HT-29 (cell line): ENCODE measurements around the gene GINS3. TPM values are rescaled to one million over a fixed set of nuclear protein-coding genes. Genes with fewer than 3 reads are reported as not detected.

Experiments used
- DNase-seq: peaks from one replicate; pipeline ENCODE4 v3.0.0-alpha.2; 2015; ENCODE audit warnings: low spot score
- total RNA-seq: library from RNA; depleted of rRNA; stranded (reverse); fragments of >200 nt; shearing (Covaris generic); gene quantifications from 2 replicates; pipeline ENCODE4 v1.2.3, GENCODE V29; 2014

The GINS3 gene
- total RNA-seq, 1 experiment from 2014 or later, result 11.9 TPM

- no peak for DNase-seq
Observed at GRCh38 chr16:58425245-58425644, 33.0 kb downstream of the GINS3 start.

- DNase-seq, result no peak
Observed at GRCh38 chr16:58425756-58426494, 33.7 kb downstream of the GINS3 start.

DNA sequence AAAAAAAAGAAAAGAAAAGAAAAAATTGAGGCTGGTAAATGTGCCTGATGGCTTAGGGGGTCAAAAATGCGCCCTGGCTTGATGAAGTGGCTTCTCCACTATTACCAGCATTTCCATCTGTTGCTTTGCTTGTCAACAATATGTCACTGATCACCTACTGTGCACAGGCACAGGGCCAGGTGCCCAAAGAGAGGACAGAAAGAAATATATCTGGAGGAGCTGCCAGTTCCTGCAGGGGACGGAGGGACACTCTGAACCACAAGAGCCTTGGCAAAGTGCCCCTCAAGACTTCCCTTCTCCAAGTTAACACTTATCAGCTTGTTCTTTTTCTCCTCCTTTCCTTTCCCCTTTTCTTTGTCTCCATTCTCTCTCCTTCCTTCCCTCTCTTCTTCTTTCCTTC, 34.7 kb downstream of the GINS3 start:
- no peak for DNase-seq

- DNase-seq, result no peak
Observed at GRCh38 chr16:58428621-58429542, 36.6 kb downstream of the GINS3 start.

DNA sequence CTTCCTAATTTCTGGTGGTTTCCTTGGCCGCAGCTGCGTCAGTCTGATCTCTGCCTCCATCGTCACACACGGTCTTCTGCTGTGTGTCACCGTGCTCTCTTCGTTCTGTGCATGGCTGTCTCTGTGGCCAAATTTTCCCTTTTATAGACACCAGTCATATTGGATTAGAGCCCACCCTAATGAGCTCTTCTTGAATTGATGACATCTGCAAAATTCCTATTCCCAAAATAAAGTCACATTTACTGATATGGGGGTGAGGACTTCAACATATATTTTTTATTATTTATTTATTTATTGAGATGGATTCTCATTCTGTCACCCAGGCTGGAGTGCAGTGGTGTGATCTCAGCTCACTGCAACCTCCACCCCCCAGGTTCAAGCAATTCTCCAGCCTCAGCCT, 38.4 kb downstream of the GINS3 start:
- no peak for DNase-seq

DNA sequence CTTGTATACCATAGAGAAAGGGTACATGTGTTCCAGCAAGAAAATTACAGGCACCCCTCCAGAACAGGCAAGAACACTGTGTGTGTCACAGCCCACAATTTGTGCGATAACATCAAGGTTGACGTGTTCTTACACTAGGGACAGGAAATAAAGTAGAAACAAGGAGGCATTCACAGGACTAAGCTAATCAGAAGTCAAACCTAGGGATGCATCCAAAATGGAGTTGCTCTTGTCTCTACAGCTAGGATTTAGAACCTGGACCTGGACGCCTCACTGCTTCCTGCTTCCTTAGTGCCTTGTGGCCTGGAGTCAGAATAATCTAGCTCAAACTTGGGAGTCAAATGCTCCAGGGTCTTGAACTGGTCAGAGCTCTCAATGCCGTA, 41.3 kb downstream of the GINS3 start:
- DNase-seq, result no peak

- DNase-seq, result no peak
Observed at GRCh38 chr16:58435779-58436178, 43.5 kb downstream of the GINS3 start.

DNA sequence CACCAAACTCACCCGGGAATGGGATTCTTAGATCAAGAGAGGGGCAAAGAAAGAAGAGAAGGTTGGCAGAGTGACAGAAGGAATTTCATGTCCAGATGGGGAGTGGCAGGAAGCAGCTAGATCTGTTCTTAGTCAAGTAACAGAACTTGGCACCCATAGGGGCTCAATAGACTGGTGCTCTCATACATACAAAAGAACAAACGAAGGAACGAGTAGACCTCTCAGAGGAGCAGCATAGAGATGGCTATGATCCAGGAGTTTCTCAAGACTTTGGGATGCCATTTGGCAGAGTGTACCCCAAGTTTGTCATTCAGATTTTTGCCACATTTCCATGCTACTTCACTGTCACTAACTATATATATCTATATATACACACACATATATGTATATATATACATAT, 47.9 kb downstream of the GINS3 start:
- no peak for DNase-seq

DNA sequence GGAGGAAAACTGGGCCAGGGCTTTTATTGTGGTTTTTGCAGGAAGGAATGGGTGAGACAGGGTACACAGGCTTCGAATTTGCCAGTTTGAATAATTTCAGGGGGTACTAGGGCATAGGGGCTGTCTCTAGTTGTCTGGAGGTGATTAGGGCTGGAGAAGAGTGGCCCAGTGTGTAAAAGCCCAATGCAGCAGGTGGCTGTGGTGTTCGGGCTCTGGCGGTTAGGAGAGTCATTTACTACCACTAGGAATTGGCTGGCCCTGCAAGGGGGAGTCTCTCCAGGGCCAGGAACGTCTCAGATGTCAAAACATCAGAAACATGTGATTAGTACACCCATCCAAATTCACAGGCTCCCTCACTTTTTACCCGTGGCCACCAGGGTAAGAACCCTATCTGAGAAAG, 50.3 kb downstream of the GINS3 start:
- DNase-seq, result no peak

DNA sequence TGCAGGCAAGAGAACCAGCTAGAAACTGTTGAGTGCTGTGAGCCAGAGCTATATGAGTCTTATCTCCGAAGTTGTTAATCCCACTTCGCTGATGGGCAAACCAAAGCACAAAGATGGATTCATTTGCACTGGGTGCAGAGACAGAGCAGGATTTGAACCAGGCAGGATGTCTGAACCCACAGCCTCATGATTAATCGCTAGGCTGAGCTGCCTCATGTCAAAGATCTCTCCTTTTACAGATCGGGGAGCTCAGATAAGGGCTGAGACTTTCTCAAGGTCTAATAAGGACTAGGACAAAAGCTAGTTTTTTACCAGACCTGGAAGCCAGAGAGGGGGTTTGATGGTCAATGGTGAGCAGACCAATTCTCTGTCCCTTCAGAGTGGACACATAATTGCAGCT, 51.5 kb downstream of the GINS3 start:
- DNase-seq, result no peak

DNA sequence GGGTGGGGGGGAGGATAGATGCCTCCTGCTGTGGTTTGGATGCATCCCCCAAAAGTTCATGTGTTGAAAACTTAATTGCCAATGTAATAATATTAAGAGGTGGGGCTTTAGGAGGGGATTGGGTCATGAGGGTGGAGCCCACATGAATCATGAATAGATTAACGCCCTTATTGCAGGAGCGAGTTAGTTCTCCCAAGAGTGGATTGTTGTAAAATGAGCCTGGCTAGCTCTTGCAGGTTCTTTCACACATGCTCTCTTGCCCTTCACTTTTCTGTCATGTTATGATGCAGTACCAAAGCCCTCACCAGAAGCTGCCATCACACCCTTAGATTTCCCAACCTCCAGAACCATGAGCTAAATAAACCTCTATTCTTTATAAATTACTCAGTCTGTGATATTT, 52.0 kb downstream of the GINS3 start:
- DNase-seq, result no peak

- no peak for DNase-seq
Observed at GRCh38 chr16:58448890-58449289, 56.6 kb downstream of the GINS3 start.

GRCh38 chr16:58449306-58449705, 57.0 kb downstream of the GINS3 start:
- no peak for DNase-seq

DNA sequence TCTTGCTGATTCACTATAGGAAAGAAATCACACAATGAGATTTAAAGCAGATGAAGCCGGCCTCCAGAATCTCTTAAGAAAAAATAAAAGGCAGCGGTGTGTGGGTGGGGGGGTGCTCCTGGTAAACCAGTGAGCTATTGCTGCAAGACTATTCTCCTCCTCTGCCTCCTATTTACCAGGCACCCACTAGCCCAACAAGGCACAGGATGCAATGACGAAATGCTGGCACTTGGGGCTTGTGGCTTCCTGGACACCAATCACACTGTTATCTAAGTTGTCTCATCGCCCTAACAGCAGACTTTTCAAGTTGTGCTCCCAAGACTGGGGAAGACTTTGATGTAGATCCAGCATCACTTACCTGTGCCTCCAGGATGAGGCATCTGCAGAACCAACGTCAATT, 57.5 kb downstream of the GINS3 start:
- DNase-seq, result no peak

- DNase-seq, result no peak
Observed at GRCh38 chr16:58450590-58450989, 58.3 kb downstream of the GINS3 start.

- no peak for DNase-seq
Observed at GRCh38 chr16:58451265-58451689, 59.0 kb downstream of the GINS3 start.

- peak; percentile 51 for DNase-seq
Observed at GRCh38 chr16:58451945-58452401, 59.7 kb downstream of the GINS3 start.

DNA sequence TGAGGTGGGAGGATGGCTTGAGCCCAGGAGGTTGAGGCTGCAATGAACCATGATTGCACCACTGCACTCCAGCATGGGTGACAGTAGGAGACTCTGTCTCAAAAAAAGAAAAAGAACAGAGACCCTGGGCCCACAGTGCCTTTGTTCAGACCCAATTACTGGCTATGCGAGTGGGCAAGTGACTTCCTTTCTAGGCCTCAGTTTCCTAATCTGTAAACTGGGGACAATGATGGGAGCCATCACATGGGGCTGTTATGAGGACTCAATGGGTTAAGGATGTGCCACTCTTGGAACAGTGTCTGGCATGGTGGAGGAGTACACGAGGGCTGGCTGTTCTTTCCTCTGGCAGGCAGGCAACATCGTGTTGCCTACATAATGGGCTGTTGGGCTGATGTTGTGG, 60.4 kb downstream of the GINS3 start:
- DNase-seq, result no peak

DNA sequence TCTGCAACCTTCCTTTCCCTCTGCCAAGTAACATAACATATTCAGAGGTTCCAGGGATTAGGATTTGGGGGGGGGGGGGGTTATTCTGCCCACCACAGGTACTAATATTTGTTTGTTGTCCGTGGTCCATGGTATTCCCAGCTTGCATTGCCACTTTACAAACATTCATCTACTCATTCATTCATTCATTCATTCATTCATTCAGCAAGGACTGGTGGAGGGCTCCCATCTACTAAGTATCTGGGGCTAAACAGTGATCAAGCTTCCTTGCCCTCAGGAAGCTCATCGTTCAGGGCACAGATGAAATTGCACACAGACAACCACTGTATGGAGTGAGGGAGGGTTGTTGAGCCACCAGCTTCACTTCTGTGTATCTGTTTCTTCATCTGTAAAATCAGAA, 61.9 kb downstream of the GINS3 start:
- DNase-seq, result no peak

- DNase-seq, result no peak
Observed at GRCh38 chr16:58454856-58455255, 62.6 kb downstream of the GINS3 start.
